Globus pallidus (tissue), 1 donor: Measurements from ENCODE around the gene SEL1L2.

Experiments used
- DNase-seq: peaks from one replicate; pipeline ENCODE4 v3.0.0-alpha.2; 2015; ENCODE audit warnings: low spot score

Gene SEL1L2

DNA sequence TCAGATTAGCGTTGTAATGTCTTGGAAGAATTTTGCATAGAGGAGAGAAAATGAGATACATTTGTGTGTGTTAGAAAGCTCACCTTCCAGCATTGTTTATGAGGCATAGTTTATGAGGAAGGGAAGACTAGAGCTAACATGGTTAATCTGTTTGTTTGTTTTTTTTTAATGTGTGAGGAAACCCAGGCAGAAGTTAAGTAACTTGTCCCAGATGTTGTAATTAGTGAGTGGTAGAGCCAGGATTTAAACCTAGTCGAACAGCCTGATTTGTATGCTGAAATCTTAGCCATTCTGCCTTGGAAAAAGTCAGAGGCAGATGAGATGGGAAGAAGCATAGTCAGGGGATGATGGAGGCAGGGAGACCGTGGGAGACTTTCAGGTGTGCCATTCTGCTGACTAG is 176.5 kb downstream of the SEL1L2 start:
- no peak for DNase-seq

DNA sequence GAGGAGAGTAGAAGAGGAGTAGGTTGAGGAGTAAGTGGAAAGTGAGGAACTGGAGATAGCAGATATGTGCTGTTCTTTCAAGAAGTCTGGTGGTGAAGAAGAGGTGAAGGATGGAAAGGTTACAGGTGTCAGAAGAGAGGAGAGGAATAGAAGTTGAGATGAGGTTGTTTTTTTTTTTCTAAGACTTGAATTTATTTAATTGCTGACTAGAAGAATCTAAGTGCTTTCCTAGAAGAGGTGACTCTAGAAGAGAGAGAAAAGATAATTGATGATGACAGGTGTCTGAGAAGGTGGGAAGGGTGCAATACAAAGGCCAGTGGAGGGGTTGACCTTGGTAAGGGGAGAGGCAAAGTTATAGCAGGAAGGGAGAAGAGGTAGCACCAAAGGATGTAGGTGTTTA is 180.0 kb downstream of the SEL1L2 start:
- DNase-seq, result no peak

- DNase-seq, result no peak
Observed at GRCh38 chr20:13809855-13810254, 180.6 kb downstream of the SEL1L2 start.

DNA sequence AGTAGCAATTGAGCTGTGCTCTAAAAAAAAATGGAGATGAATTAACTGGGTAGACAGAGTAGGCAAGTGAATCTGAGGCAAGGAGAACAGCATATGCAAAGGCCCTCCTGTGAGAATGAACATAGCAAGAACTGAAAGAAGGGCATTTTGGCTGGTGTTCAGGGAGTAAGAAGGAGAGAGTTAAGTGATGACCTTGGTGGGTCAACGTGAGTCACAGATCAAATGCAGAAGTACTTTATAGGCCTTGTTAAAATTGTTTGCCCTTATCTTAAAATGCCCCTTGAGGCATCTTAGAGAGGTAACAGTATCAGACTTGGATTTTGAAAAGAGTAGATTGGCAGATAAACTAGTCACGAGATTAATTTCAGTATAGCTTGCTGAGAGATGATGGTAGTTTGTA is 181.0 kb downstream of the SEL1L2 start:
- no peak for DNase-seq

DNA sequence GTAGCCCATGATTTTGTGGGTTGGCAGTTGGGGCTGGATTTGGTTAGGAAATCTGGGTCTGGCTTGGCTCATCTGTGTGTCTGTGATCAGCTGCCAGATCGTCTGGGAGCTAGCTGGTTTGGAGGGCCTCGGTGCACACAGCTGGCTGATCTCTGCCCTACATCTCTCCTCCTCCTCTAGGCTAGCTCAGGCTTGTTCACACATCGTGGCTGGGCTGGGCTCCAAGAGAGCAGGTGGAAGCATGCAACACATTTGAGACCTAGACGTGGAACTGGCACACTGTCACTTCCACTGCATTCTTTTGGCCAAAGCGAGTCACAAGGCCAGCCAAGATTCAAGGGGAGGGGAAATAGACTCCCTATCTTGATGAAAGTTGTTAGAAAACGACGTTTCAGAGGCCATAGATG is 189.7 kb downstream of the SEL1L2 start:
- peak; percentile 39 for DNase-seq

DNA sequence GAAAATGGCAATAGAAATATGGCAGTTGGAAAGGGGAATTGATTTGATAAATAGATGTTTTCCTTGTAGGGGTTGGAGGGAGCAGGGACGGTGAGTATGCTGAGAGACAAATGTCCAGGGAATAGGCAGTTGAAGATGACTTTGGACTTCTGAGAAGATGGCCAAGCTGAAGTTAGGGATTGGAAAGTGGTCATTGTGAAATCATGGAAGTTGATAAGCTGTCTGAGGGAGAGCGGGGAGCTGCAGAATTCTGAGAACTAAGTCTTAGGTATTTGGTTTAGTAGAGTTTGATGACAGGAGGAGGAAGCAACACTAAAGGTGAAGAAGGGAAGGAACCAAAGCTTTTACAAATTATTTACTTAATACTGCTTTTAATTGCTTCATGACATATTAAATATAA is 190.4 kb downstream of the SEL1L2 start:
- no peak for DNase-seq
